ENCODE measurements around the gene ZDHHC5.

ZDHHC5 gene, protein sequence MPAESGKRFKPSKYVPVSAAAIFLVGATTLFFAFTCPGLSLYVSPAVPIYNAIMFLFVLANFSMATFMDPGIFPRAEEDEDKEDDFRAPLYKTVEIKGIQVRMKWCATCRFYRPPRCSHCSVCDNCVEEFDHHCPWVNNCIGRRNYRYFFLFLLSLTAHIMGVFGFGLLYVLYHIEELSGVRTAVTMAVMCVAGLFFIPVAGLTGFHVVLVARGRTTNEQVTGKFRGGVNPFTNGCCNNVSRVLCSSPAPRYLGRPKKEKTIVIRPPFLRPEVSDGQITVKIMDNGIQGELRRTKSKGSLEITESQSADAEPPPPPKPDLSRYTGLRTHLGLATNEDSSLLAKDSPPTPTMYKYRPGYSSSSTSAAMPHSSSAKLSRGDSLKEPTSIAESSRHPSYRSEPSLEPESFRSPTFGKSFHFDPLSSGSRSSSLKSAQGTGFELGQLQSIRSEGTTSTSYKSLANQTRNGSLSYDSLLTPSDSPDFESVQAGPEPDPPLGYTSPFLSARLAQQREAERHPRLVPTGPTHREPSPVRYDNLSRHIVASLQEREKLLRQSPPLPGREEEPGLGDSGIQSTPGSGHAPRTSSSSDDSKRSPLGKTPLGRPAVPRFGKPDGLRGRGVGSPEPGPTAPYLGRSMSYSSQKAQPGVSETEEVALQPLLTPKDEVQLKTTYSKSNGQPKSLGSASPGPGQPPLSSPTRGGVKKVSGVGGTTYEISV

DNA sequence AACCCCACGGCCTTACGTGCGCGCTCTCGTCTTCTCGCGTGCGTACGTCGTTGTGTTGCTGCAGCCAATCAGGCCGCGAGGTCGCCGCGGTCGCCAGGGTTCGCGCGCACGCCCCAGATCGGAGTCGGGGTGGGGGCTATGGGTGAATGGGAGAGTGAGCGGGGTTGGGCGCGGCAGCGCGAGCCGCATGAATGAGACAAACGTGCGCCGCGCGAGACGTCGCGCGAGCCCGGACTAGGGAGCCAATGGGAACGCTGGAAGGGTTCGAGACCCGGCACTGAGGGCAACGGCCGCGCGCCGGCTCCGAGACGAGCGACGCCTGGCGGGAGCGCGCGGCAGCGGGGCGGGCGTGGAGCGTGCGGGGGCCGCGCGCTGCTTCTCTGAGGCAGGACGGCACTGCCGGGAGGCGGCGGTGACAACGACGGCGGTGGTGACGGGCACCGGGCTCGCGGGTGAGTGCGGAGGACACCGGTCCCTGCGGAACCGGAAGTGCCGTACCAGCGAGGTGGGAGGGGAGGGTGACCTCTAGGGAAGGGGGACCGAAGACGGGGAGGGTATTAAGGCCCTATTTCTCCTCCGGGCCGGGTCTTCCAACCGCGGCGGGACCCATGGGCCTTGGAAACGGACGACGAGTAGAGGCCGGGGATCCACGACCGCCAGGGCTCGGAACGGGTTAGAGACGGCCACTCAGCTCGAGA is at the start of gene ZDHHC5:
Gene ZDHHC5, plus strand, starts transcription at position 379 of the 698 bp plus-strand sequence. CDS start 4,977 bp downstream, outside the sequence.
- DNase-seq (ENCODE audit: low read depth in 3 of 3) = peak; percentile 96 to 100 (median 98)

DNA sequence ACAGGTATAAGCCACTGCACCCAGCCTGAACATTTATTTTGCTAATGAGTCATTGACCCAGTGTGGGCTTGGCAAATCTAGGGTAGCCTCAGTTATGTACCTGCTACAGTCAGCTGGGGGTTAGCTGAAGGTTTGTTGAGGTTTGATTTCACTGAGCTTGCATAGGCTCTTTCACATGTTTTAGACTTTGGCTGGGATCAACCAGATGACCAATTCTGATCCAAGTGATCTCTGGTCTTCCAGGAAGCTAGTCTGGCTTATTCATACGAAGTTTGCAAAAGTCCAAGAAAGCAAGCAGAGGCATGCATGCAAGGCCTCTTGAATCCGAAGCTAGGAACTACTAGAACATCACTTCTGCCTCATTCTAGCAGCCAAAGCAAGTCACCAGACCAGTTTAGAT is 49.5 kb upstream of the ZDHHC5 start:
- no peak for DNase-seq (ENCODE audit: low read depth in 3 of 3)

DNA sequence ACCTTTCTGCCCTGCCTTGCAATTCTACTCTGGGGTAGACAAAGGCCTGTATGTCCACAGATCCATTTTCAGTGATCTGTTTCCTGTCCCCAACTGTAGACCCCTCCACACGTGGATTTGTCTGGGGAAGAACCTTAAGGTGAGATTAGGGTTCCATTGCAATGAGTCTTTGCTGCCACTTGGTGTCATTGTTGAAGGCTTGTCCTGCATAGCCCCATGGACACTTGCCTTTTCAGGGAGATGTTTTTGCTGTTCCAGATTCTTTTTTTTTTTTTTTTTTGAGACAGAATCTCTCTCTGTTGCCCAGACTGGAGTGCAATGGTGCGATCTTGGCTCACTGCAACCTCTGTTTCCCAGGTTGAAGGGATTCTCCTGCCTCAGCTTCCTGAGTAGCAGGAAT is 48.6 kb upstream of the ZDHHC5 start:
- DNase-seq (ENCODE audit: low read depth in 3 of 3) = no peak

DNA sequence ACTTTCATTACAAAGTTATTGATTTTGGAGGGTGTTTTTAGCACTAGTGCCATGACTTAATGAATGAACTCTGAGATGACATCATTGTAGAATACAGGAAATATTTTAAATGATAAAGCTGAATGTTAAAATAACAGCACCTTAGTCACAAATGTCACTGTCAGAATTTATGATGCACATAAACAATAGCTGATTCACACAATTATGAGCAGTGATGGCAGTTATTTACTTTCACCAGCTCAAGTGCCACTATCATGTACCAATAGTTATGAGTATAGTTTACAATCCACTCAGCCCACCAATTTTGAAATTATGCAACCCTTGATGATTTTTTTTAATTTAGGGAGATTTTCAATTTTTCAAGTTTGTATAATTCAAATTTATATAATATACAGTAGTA is 47.4 kb upstream of the ZDHHC5 start:
- no peak for DNase-seq (ENCODE audit: low read depth in 3 of 3)

DNA sequence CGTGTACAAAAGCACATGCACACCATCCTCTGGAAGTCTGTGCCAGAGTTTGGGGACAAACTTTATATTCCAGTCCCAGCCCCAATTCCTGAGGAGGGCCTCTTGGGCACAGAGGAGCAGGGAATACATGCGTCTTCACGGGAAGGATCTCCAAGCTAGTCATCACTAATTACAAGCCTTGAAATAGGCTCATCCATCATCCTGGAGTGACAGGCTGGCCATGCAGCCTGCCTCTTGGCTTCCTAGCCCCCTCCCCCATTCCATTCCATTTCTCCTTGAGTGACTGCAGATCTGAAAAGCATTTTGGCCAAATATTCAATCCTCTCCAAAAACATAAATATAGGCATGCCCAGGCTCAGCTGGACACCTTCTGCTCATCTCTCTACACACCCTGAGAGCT is 45.7 kb upstream of the ZDHHC5 start:
- no peak for DNase-seq (ENCODE audit: low read depth in 3 of 3)

DNA sequence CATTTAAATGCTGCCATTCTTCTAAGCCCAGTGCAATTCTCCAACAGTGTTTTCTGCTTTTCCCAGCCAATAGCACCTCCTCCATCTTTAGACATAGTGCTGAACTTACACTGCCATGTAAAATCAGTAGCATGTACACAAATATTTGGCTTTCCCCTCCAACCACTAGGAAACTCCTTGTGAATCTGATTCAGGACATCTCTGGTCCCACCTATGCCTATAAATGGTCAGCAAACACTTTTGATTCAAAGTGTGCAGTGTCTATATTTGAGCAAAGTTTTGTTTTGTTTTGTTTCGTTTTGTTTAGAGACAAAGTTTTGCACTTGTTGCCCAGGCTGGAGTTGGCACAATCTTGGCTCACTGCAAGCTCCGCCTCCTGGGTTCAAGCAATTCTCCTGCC is 43.0 kb upstream of the ZDHHC5 start:
- no peak for DNase-seq (ENCODE audit: low read depth in 3 of 3)

DNA sequence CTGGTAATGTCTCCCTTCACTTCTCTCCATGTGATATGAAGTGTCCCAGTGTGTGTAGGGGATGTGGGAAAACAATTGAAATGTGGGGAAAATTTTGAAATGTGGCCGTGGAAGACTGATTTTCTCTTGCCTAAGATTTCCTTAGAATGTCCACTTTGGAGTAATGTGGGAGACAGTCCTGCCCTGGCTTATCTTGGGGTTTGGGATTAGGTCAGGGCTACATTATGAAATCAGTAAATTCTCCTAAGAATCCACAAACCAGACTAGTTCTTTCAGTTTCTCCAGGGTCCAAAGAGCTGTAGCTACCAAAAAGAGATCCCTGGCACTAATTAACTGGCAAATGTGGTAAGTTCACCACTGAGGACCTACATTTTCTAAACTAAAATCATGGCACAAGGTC is 41.0 kb upstream of the ZDHHC5 start:
- DNase-seq (ENCODE audit: low read depth in 3 of 3) = no peak

DNA sequence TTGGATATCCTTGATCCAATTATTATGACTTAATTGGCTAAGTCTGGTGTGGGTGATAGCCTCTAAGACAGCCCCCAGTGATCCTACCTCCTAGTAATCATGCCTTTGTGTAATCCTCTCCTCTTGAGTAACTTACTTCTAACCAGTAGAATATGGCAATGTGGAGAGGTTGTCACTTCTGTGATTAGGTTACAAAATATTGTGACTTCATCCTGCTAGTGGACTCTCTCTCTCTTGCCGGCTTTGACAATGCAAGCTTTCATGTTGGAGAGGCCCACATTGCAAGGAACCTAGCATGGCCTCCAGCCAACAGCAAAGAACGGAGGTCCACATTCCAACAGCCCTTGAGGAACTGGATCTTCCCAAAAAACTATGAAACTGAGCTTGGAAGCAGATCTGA is 37.7 kb upstream of the ZDHHC5 start:
- no peak for DNase-seq (ENCODE audit: low read depth in 3 of 3)

DNA sequence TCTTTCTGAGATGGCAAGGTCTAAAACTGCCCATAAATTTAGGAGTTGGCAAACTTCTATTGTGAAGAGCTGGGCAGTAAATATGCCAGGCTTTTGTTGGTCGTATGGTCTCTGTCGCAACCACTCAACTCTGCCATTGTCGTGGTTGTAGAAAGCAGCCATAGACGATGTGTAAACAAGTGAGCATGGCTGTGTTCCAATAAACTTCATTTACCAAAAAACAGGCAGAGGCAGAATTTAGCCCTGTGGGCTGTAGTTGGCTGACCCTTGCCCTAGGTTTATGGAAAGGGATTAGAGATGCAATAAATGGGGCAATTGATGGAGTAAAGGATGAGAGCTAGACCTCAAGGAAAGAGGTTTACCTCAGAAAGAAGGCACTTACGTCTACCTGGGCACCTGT is 35.8 kb upstream of the ZDHHC5 start:
- DNase-seq (ENCODE audit: low read depth in 3 of 3) = no peak

DNA sequence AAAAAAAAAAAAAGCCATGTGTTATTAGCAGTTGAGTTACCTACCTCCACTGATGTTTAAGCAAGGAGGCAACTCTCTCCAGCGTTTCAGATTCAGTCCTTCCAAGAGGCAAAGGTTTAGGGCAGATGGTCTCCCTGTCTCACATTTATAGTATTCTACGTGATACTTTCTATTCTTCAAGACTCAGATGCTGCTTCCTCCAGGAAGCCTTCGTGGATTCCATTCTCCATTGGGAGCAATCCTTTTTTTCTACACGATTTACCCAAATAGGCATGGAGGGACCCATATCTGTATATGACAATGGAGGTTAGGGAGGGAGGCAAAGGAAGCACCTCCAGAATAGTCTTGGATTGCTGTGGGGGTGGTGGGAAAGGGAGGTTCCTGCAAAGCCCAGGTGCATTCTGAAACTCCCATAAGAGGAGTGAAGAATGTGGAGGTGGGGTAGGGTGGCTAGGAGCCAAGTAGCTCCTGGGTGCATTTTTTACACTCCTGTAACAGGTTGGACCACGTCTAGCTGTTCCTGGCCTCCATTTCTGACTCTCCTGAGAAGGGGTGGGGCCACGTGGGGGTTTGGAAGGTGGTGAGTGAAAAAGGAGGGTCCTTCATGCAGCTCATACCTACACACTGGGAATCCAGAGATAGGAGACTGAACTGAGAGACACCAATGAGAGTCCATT is 34.4 kb upstream of the ZDHHC5 start:
- DNase-seq (ENCODE audit: low read depth in 3 of 3) = no peak

DNA sequence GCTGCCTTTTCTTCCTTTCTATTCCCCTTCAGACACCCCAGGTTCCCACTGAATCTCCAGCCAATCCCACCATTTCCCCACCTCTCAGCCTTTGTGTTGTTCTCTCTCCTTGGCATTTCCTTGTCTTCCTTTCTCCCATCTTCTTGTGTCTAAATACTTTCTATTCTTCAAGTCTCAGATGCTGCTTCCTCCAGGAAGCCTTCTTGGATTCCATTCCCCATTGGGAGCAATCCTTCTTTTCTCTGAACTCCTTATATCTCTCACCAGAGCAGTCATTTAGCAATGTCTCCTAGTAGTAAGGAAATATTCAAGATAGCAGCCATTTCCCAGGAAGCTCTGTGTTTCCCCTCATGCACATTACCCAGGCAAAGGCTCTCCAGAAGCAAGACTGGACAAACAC is 33.6 kb upstream of the ZDHHC5 start:
- DNase-seq (ENCODE audit: low read depth in 3 of 3) = no peak

DNA sequence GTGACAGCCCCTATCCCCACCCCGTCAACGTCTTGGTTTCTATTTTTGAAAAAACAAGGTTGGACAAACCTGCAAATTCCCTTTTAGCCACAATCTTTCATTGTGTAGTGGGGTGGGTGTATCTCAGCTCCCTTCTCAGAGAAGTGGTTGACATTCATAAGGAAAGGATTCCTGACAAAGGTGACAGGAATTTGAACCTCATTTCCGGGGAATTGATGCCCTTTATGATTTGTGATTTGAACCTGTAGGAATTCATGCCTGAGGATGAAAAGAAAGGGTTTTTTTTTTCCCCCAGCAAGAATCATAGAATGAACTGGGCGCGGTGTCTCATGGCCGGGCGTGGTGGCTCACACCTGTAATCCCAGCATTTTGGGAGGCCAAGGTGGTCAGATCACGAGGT is 32.7 kb upstream of the ZDHHC5 start:
- DNase-seq (ENCODE audit: low read depth in 3 of 3) = no peak

DNA sequence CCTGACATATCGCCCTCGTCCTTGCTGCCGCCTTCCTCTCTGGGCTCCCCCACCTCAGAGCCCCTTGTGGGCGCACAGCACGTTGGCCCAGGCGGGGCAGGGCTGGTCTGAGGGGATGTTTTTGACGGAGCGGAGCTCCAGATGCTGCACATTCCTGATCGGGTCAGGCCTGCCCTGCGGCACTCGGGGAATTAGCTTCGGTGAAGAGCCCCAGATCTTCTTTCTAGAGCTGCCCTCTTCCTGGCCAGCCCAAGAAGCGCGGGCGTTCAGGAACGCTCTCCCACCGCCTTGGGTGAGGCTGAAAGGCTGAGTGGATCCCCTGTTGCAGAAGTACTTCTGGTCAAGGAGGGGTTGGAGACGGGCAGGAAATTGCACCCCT is 30.3 kb upstream of the ZDHHC5 start:
- DNase-seq (ENCODE audit: low read depth in 3 of 3) = no peak

DNA sequence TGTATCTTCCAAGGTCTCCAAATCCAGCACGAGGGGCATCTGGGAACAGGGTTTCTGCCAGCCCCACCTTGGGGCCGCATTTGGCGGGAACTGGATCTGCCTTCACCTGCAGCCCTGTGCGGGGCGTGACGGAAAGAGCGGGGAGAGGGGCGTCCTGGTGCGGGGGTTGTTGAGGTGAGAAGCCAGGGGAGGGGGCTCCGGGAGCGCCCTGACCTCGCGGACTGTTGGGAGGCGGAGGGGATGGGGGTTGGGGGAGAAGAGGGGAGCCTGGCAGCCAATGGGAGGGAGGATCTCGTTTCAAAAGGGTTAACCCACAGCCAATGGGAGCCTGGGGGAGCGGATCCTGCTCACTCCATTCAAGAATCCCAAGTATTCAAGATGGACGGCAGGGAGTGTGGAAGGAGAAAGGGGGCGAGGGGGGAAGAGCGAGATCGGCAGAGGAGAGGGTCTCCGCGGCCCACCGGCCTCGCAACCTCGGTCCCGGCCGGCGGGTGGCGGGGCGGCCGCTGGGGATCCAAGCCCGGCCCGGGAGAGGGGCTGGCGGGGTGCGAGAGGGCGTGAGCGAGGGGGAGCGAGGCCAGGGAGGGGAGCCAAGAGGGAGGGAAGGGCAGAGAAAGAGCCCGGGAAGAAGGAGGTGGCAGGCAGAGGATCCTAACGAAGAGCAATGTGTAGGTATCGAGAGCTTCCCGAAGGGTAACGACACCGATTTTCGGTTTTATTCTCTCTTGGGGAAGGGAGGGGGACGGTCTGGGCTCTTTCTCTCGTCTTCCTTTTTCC is 29.7 kb upstream of the ZDHHC5 start:
- DNase-seq (ENCODE audit: low read depth in 3 of 3) = no peak

DNA sequence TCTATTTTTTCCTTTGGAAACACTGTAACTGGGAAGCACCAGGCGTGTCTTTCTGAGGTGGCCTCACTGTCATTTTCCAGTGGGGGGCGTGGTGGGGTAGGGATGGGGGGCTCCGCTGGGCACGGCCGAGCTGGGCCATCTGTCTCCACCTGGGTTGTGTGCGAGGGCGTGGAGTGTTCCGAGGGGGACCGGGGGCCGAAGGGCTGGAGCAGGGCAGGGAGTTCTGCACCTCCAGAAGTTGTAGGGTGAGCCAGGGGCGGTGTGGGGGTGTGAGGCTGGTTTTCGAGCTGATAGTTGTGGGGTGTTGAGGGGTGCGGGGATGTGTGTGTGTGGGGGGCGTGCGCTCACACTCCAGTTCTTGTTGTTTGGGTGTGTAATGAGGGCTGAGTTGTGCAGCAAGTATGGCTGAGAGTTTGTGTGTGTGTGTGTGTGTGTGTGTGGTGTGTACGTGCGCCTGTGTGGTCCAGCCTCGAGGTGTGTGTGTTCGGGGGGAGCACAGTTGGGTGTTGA is 29.0 kb upstream of the ZDHHC5 start:
- DNase-seq (ENCODE audit: low read depth in 3 of 3) = no peak

DNA sequence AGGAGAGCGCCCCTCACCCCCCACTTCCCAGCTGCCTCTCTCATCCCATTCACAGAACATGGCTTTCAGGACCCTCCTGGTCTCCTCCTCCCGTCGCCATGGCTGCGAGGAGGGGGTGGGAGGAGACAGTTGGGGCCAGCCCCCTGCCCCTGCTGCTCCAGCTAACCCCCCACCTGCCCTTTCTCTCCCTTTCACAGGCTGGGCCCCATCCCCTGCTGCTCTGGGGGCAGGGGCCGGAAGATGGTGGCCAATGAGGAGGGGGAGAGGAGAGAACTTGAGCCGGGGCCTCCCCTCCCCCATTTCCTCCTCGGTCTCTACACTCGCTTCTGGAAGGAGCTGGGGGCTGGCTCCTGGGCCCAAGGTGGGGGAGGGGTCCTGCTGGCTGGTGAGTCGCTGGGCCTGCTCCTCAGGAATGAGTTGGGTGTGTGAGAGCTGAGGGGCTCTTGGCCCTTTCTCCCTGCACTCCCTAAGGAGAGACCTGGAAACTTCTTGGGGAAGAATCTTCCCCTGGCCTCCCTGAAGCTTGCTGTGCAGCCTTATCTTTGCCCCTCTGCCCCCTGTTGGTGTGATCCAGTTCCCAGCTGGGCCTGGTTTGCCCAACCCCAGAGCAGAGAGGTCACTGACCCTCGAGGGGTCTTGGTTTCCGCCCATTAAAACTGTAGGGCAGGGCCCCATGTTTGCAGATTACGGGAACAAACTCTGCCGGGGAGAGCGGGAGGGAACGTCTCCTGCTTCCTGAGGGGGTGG is 28.4 kb upstream of the ZDHHC5 start:
- DNase-seq (ENCODE audit: low read depth in 3 of 3) = no peak

DNA sequence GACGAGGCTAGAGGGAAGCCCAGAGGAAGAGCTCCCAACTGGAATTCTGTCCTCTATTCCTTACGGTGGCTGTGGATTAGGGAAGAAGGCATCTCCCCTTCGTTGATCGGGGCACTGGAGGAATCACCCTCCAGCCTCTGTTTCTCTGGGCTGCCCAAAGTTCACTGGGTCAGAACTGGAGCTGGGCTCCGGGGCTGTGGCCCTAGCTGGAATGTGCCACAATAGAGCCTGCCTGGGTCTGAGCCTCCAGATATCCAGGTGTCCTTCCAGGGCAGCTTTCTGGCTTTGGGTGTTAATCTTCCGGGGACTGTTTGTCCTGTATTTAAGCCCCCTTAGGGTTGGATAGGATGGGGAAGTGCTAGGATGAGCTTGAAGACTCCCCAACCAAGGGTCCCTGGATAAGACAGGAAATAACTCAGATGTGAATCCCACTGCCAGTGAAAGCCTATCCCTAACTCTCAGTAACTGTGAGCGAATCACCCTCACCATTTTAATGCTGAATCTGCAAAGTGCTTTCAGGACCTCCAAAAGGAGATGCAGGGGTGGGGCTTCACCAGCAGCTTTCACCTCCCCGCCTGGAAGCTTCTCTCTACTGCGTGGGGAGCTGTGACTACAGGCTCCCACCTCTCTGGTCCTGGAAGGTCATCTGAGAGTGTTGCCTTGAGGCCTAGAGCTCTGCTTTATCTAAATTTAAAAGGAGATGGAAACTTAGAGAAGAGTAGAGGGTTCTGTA is 27.7 kb upstream of the ZDHHC5 start:
- DNase-seq (ENCODE audit: low read depth in 3 of 3) = no peak

DNA sequence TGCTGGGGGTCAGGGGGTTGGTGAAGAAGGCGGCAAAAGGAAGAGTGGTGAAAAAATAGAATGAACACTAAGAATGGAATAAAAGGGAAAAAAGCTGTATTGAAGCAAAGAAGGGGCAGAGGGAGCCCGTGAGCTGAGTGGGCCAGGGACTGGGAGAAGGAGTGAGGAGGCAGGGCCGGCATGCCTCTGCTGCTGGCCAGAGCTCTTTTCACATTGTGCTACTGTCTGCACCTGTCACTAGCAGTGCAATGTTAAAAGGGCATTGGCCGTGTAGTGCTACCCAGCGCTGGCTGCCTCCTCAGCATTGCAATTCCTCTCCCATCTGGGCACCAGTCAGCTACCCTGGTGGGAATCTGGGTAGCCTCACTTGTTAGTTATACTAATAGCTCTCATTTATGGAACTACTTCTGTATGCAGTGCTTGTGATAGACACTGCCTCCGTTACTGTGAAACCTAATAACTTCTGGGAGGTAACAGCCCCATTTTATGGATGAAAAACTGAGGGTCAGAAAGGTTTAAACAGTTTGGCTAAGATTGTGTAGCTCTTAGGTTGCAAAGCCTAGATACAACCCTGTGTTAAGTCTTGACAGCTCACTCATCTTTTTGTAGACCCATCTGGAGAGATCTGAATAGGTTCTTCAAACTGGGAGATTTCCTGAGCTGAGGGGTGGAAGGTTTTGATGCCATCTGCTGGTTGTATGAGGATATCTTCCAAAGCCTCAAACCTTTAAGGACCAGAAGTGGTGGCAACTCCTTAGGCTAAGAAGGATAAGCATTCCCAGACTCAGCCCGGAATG is 26.7 kb upstream of the ZDHHC5 start:
- no peak for DNase-seq (ENCODE audit: low read depth in 3 of 3)

DNA sequence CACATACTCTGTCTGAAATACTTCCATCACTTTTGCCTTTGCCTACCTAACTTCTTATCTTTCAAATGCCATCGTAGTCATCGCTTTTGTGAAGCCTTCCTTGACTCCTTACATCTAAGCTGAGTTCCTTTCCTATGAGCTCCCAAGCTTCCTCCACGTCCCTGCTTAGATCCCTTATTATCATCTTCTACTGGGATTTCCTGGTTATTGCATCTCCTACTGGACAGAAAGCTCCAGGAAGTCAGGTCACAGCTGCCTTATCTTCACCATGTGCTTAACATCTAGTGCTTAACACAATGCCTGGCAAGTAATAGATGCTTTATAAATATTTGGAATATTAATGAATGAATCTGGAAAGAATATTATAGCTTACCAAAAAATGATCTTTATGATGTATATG is 24.1 kb upstream of the ZDHHC5 start:
- DNase-seq (ENCODE audit: low read depth in 3 of 3) = no peak
